H1 (cell line): ENCODE data around the gene PRPF6. TPM values are rescaled to one million over a fixed set of nuclear protein-coding genes. Genes with fewer than 3 reads are reported as not detected.

Source experiments
- NANOG ChIP-seq: IDR thresholded peaks from 2 replicates; pipeline ENCODE4 v1.6.1; 2011; ENCODE audit warnings: low read length, low read depth, mild to moderate bottlenecking, inconsistent platforms; ENCODE audit not compliant: insufficient read depth, poor library complexity, severe bottlenecking
- polyA plus RNA-seq, 7 experiments: library from polyadenylated mRNA; depleted of rRNA in 3 of 7; stranded (reverse) in 5 of 7; unstranded in 2 of 7; fragments of >200 nt in 5 of 7; fragments of 200-250 nt in 2 of 7; gene quantifications; 1 replicate in 5 of 7; 2 replicates in 1 of 7; 4 replicates in 1 of 7; pipeline versions ENCODE4 v1.2.1 to v1.2.3, GENCODE V29; 2011 to 2013; ENCODE audit warnings: missing spikeins in 2 of 7, mixed read lengths in 2 of 7
- total RNA-seq: library from RNA; stranded (reverse); fragmentation: NEBNext Ultra II Directional; extraction: Animal tissue kit (Norgen Biotek cat#: 25700); gene quantifications from 2 replicates; pipeline ENCODE4 v1.2.1, GENCODE V29; 2021
- TF ChIP-seq, protein P1 (sequence below): IDR thresholded peaks from 2 replicates; pipeline ENCODE4 v1.6.1; 2011; ENCODE audit warnings: low read depth, mild to moderate bottlenecking, low read length; ENCODE audit not compliant: insufficient read depth

Gene PRPF6
- total and polyA plus RNA-seq, 2 of the 8 experiments (the other 6 are each of a cell fraction or from before 2014, with no cell fraction given) = 27.9 to 76.9 TPM

DNA sequence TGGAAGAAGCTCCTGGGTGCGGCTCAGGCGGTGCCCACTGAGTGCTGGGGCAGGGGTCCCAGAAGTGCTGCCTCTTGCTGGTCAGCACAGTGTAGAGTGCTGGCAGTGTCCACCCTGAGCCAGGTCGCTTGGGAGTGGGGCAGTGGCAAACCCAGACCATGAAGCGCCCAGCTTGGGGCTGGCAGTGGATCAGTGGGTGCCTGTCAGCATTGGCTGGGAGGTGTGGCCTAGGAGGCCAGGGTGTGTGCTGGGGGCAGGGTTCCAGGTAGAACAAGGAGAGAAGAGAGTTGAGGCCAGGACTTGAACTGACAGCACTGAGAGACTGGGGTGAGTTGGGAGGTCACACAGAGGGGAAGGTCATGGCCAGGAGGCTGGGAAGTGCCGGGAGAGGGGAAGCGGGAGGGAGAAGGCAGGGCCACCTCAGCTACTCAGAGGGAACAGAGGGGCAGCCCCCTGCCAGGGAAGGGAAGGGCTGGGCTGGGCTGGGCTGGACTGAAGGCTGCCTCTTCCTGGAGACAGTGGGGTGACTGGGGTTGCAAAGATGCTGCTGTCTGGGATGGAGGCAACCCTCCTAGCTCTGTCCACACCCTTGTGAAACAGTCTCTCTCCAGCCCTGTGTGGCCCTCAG is 86.2 kb downstream of the PRPF6 start (continued):
- TF ChIP-seq, protein P1, sequence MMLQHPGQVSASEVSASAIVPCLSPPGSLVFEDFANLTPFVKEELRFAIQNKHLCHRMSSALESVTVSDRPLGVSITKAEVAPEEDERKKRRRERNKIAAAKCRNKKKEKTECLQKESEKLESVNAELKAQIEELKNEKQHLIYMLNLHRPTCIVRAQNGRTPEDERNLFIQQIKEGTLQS = no peak
- no peak for TF ChIP-seq NANOG
